ENCODE data around the gene ITIH1. TPM values are rescaled to one million over a fixed set of nuclear protein-coding genes. Genes with fewer than 3 reads are reported as not detected.

Gene ITIH1
- total and polyA plus RNA-seq, 2 of the 4 experiments (the other 2 are of a cell fraction) = not detected

DNA sequence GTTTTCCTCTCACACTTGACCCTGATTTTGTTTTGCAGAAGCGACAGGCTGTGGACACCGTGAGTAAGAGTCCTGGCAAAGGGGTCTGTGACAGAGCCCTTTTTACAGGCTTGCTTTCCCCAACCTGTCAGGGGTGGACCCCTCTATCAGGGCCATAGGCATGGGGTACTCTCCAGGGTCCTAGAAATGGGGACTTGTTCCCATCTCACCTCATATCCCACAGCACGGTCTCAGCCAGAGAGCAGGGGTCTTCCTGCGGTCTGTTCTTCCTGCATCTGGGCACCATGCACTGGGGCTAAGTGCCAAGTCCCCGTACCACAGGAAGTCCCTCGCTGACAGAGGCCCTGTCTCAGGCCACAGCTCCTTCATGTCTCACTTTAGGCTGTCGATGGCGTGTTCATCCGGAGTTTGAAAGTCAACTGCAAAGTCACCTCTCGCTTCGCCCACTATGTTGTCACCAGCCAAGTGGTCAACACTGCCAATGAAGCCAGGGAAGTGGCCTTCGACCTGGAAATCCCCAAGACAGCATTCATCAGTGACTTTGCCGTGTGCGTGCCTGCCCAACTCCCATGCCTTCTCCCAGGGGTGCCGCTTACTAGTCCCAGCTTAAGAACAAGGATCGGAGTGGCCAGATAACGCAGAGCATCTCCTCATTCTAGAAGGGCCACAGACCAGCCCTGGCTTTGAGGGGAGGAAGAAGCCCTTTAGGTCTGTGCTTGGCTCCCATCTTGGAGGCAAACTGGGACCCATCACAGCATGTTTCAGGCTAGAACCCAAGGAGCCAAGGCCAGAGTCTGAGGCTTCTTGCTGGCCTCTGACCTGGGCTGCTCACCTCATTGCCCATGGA, 783 bp downstream of the ITIH1 start:
- Histone ChIP-seq H3K9ac (ENCODE audit: low read depth, low read length) (no peak overlapping the region), H3K9me3 (ENCODE audit: control insufficient read depth, insufficient read depth, low read length) (no peaks in the 10 kb centered on the region), H2BK15ac (ENCODE audit: low read depth, low read length) (no peak overlapping the region), H4K5ac (ENCODE audit: low read depth, low read length) (no peak overlapping the region), H3K36me3 (ENCODE audit: control insufficient read depth, insufficient read depth, low read length) (no peaks in the 10 kb centered on the region), H4K91ac (ENCODE audit: insufficient read depth, low read depth, low read length) (no peak overlapping the region), H2BK120ac (ENCODE audit: low read depth, low read length) (no peak overlapping the region), H3K14ac (replicated peaks; ENCODE audit: low read depth, low read length) (no peak overlapping the region), H2BK20ac (ENCODE audit: low read depth, low read length) (no peak overlapping the region), H2BK5ac (ENCODE audit: low read depth, low read length, poor library complexity, severe bottlenecking) (no peak overlapping the region), H4K8ac (ENCODE audit: low read depth in 2 of 2, low read length in 2 of 2) (no peak overlapping the region), H2AFZ (replicated peaks; ENCODE audit: low read length, poor library complexity) (no peak overlapping the region), H3K18ac (ENCODE audit: low read depth, low read length) (no peak overlapping the region), H3K27ac (ENCODE audit: insufficient read depth, low read length) (no peak overlapping the region), H3K4ac (ENCODE audit: low read depth, low read length) (no peak overlapping the region), H4K20me1 (ENCODE audit: insufficient read depth, low read length) (no peaks in the 10 kb centered on the region), H3K27me3 (ENCODE audit: control insufficient read depth, insufficient read depth, low read length) (peaks cover 42% of the 10 kb centered on the region; the same call in 1 of the 2 replicates), H2AK9ac (replicated peaks; ENCODE audit: low read depth, low read length, poor library complexity) (no peak overlapping the region), H3K23ac (ENCODE audit: low read depth, low read length) (no peak overlapping the region), H3K4me1 (ENCODE audit: control insufficient read depth, insufficient read depth, low read length) (no peaks in the 10 kb centered on the region), H3K4me3 (ENCODE audit: insufficient read depth, low read depth, low read length) (no peak overlapping the region), H3K56ac (ENCODE audit: extremely low read depth, insufficient read depth, low read length) (no peak overlapping the region), H3K79me1 (ENCODE audit: low read depth in 1 of 2, low read length in 2 of 2) (no peaks in the 10 kb centered on the region), H2AK5ac (ENCODE audit: low read depth, low read length) (no peak overlapping the region), H3K9me1 (ENCODE audit: insufficient read depth, low read length) (0 out of 2 replicates have a peak, but pooled peaks cover 4% of the 10 kb centered on the region), H3K4me2 (ENCODE audit: low read depth, low read length) (no peak overlapping the region)
- DNase-seq (no peak), ATAC-seq (ENCODE audit: low read depth) (no peak)
- dilution Hi-C loops (cut with HindIII; ENCODE audit: low sequenced_read_pairs, unreplicated experiment) (no loop called here), intact Hi-C loops (cut with micrococcal nuclease) (no loop called here), in situ Hi-C loops (cut with MboI; ENCODE audit: low sequenced_read_pairs) (no loop called here)
- 60% methylated on average over 7 of the region's 17 CpGs; no CpG with 5 or more reads in 1 of the 2 experiments for WGBS, 2 experiments (ENCODE audit: extremely low coverage in 2 of 2, insufficient read length in 1 of 2)
- POLR2A ChIA-PET (ENCODE audit: unreplicated experiment) = no interaction called here
- no peak for TF ChIP-seq FOS (IDR thresholded peaks at IDR 0.05; ENCODE audit: low read depth, low read length)
- TF ChIP-seq NFE2L2 (IDR thresholded peaks at IDR 0.05; ENCODE audit: low read depth, low read length) = no peak
- TF ChIP-seq, protein P1, sequence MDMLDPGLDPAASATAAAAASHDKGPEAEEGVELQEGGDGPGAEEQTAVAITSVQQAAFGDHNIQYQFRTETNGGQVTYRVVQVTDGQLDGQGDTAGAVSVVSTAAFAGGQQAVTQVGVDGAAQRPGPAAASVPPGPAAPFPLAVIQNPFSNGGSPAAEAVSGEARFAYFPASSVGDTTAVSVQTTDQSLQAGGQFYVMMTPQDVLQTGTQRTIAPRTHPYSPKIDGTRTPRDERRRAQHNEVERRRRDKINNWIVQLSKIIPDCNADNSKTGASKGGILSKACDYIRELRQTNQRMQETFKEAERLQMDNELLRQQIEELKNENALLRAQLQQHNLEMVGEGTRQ (IDR thresholded peaks at IDR 0.05; ENCODE audit: low read depth, low read length) = no peak
- no TSS peak for BruUV-seq (replicated peaks)
- CTCF ChIA-PET = no interaction called here

Measured in IMR-90 (cell line).